Measurements from ENCODE around the gene ZNF804A.

Gene ZNF804A

GRCh38 chr2:184611361-184612085 lies 13.2 kb downstream of the ZNF804A start:
- no peak for DNase-seq

GRCh38 chr2:184620367-184620766 lies 22.0 kb downstream of the ZNF804A start:
- no peak for DNase-seq

GRCh38 chr2:184624311-184624710 lies 26.0 kb downstream of the ZNF804A start:
- no peak for DNase-seq

GRCh38 chr2:184628051-184628450 lies 29.7 kb downstream of the ZNF804A start:
- no peak for DNase-seq

- no peak for DNase-seq
These were observed 35.4 kb downstream of the ZNF804A start for GRCh38 chr2:184633726-184634125.

GRCh38 chr2:184637781-184638180 lies 39.5 kb downstream of the ZNF804A start:
- DNase-seq = no peak

- DNase-seq = no peak
These were observed 46.4 kb downstream of the ZNF804A start for GRCh38 chr2:184644685-184645084.

GRCh38 chr2:184646177-184646576 lies 47.8 kb downstream of the ZNF804A start:
- no peak for DNase-seq

- no peak for DNase-seq
These were observed 48.3 kb downstream of the ZNF804A start for GRCh38 chr2:184646593-184646992.

- DNase-seq = no peak
These were observed 56.6 kb downstream of the ZNF804A start for GRCh38 chr2:184654945-184655344.

GRCh38 chr2:184677171-184677570 lies 78.8 kb downstream of the ZNF804A start:
- no peak for DNase-seq

GRCh38 chr2:184679219-184680018 lies 81.1 kb downstream of the ZNF804A start:
- DNase-seq = no peak

GRCh38 chr2:184680825-184681224 lies 82.5 kb downstream of the ZNF804A start:
- DNase-seq = no peak

GRCh38 chr2:184681642-184682321 lies 83.5 kb downstream of the ZNF804A start:
- DNase-seq = no peak

- DNase-seq = no peak
These were observed 85.6 kb downstream of the ZNF804A start for GRCh38 chr2:184683911-184684310.

- DNase-seq = no peak
These were observed 87.9 kb downstream of the ZNF804A start for GRCh38 chr2:184685999-184686841.

GRCh38 chr2:184689638-184690037 lies 91.3 kb downstream of the ZNF804A start:
- no peak for DNase-seq

- DNase-seq = no peak
These were observed 93.9 kb downstream of the ZNF804A start for GRCh38 chr2:184692141-184692734.

GRCh38 chr2:184696644-184697043 lies 98.3 kb downstream of the ZNF804A start:
- DNase-seq = no peak

GRCh38 chr2:184698476-184698875 lies 100.1 kb downstream of the ZNF804A start:
- no peak for DNase-seq

GRCh38 chr2:184721881-184722280 lies 123.6 kb downstream of the ZNF804A start:
- DNase-seq = no peak

- no peak for DNase-seq
These were observed 129.5 kb downstream of the ZNF804A start for GRCh38 chr2:184727813-184728212.

All from activated gamma-delta T cell (primary cell).